ENCODE results near the gene PIEZO1.

DNA sequence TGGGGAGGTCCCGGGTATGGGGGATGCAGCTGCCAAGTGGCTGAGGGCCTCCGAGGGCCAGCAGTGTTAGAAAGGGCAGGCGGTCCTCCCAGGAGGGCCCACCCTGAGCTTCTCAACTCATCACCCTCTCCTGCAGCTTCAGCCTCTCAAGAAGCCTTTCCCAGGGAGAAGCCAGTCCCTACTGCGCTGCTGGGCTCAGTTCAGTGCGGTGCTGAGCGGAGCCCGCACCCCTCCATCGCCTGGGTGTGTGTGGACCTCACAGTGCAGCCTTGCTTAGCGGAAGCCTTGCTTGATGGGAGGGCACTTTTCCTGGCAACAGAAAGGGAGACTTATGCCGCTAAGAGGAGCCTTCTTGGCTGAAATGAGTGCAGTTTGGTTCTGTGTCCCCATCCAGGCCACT, 30.2 kb upstream of the PIEZO1 start:
- TF ChIP-seq, protein P1, sequence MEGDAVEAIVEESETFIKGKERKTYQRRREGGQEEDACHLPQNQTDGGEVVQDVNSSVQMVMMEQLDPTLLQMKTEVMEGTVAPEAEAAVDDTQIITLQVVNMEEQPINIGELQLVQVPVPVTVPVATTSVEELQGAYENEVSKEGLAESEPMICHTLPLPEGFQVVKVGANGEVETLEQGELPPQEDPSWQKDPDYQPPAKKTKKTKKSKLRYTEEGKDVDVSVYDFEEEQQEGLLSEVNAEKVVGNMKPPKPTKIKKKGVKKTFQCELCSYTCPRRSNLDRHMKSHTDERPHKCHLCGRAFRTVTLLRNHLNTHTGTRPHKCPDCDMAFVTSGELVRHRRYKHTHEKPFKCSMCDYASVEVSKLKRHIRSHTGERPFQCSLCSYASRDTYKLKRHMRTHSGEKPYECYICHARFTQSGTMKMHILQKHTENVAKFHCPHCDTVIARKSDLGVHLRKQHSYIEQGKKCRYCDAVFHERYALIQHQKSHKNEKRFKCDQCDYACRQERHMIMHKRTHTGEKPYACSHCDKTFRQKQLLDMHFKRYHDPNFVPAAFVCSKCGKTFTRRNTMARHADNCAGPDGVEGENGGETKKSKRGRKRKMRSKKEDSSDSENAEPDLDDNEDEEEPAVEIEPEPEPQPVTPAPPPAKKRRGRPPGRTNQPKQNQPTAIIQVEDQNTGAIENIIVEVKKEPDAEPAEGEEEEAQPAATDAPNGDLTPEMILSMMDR (IDR thresholded peaks at IDR 0.05) = no peak
- TF ChIP-seq POLR2A (IDR thresholded peaks at IDR 0.05) (no peak), POLR2AphosphoS5 (IDR thresholded peaks at IDR 0.05) (no peak), EP300 (IDR thresholded peaks at IDR 0.05) (no peak)
